ENCODE data around the gene KIN.

The KIN gene

GRCh38 chr10:7708832-7709231 is 79.0 kb downstream of the KIN start:
- TF ChIP-seq CTCF (IDR thresholded peaks at IDR 0.05; ENCODE audit: low read depth, low read length, poor library complexity, severe bottlenecking) = no peak
- no peak for TF ChIP-seq EZH2phosphoT487 (IDR thresholded peaks at IDR 0.05; ENCODE audit: borderline replicate concordance, low read length)
- Histone ChIP-seq H3K9me2 (replicated peaks; ENCODE audit: control insufficient read depth, low read length) (no peaks in the 10 kb centered on the region), H3K79me2 (ENCODE audit: control insufficient read depth, low read length) (no peaks in the 10 kb centered on the region), H3K4me3 (ENCODE audit: low read length) (no peak overlapping the region), H4K20me1 (ENCODE audit: control insufficient read depth, insufficient read depth, low read depth, low read length) (no peaks in the 10 kb centered on the region), H3K4me2 (ENCODE audit: low read length) (no peak overlapping the region), H3K36me3 (ENCODE audit: control insufficient read depth, low read length) (no peaks in the 10 kb centered on the region), H3K4me1 (ENCODE audit: control insufficient read depth, low read length) (no peaks in the 10 kb centered on the region), H3K9me3 (ENCODE audit: control insufficient read depth, insufficient read depth, low read length) (no peaks in the 10 kb centered on the region), H3F3A (ENCODE audit: control insufficient read depth, insufficient read depth) (no peaks in the 10 kb centered on the region), H3K27ac (ENCODE audit: low read depth, low read length) (no peak overlapping the region), H3K27me3 (ENCODE audit: control insufficient read depth, low read length) (peaks cover 3% of the 10 kb centered on the region)

GRCh38 chr10:7707858-7708622 is 79.8 kb downstream of the KIN start:
- no peak overlapping the region for H3K27ac ChIP-seq (ENCODE audit: low read depth, low read length)
- no peaks in the 10 kb centered on the region for H3K4me1 ChIP-seq (ENCODE audit: control insufficient read depth, low read length)

GRCh38 chr10:7707102-7707501 is 80.7 kb downstream of the KIN start:
- H3K4me2 ChIP-seq (ENCODE audit: low read length) = no peak overlapping the region
- H3K9me3 ChIP-seq (ENCODE audit: control insufficient read depth, insufficient read depth, low read length) = no peaks in the 10 kb centered on the region
- H3K4me1 ChIP-seq (ENCODE audit: control insufficient read depth, low read length) = no peaks in the 10 kb centered on the region
- H4K20me1 ChIP-seq (ENCODE audit: control insufficient read depth, insufficient read depth, low read depth, low read length) = no peaks in the 10 kb centered on the region
- H3F3A ChIP-seq (ENCODE audit: control insufficient read depth, insufficient read depth) = no peaks in the 10 kb centered on the region
- no peaks in the 10 kb centered on the region for H3K9me2 ChIP-seq (replicated peaks; ENCODE audit: control insufficient read depth, low read length)
- H3K79me2 ChIP-seq (ENCODE audit: control insufficient read depth, low read length) = no peaks in the 10 kb centered on the region
- TF ChIP-seq CTCF (IDR thresholded peaks at IDR 0.05; ENCODE audit: low read depth, low read length, poor library complexity, severe bottlenecking) (no peak), EZH2phosphoT487 (IDR thresholded peaks at IDR 0.05; ENCODE audit: borderline replicate concordance, low read length) (no peak)
- no peak overlapping the region for H3K27ac ChIP-seq (ENCODE audit: low read depth, low read length)
- H3K27me3 ChIP-seq (ENCODE audit: control insufficient read depth, low read length) = peaks cover 3% of the 10 kb centered on the region
- H3K36me3 ChIP-seq (ENCODE audit: control insufficient read depth, low read length) = no peaks in the 10 kb centered on the region
- no peak overlapping the region for H3K4me3 ChIP-seq (ENCODE audit: low read length)

More at GRCh38 chr10:7707858-7708622, 79.8 kb downstream of the KIN start:
- no peak overlapping the region for H3K4me3 ChIP-seq (ENCODE audit: low read length)
- H4K20me1 ChIP-seq (ENCODE audit: control insufficient read depth, insufficient read depth, low read depth, low read length) = no peaks in the 10 kb centered on the region
- H3K36me3 ChIP-seq (ENCODE audit: control insufficient read depth, low read length) = no peaks in the 10 kb centered on the region
- H3K4me2 ChIP-seq (ENCODE audit: low read length) = no peak overlapping the region
- peaks cover 3% of the 10 kb centered on the region for H3K27me3 ChIP-seq (ENCODE audit: control insufficient read depth, low read length)
- no peaks in the 10 kb centered on the region for H3F3A ChIP-seq (ENCODE audit: control insufficient read depth, insufficient read depth)
- no peaks in the 10 kb centered on the region for H3K9me3 ChIP-seq (ENCODE audit: control insufficient read depth, insufficient read depth, low read length)
- no peaks in the 10 kb centered on the region for H3K9me2 ChIP-seq (replicated peaks; ENCODE audit: control insufficient read depth, low read length)
- TF ChIP-seq EZH2phosphoT487 (IDR thresholded peaks at IDR 0.05; ENCODE audit: borderline replicate concordance, low read length) (no peak), CTCF (IDR thresholded peaks at IDR 0.05; ENCODE audit: low read depth, low read length, poor library complexity, severe bottlenecking) (no peak)
- no peaks in the 10 kb centered on the region for H3K79me2 ChIP-seq (ENCODE audit: control insufficient read depth, low read length)

All from DOHH2 (cell line).